HG03175 (cell line): ENCODE data around the gene KDM4B.
"Not testable (repeated sequence)": the region's sequence is repeated elsewhere in the genome, so short reads cannot be mapped to it uniquely, and the experiment has no call there.

ENCODE experiments used
- ATAC-seq: cut with Tn5 transposase; IDR thresholded peaks from one replicate; pipeline ENCODE4 v1.9.1; 2021; ENCODE audit warnings: mild to moderate bottlenecking, moderate library complexity; ENCODE audit not compliant: unreplicated experiment

Gene KDM4B

GRCh38 chr19:5160158-5160795, 191.4 kb downstream of the KDM4B start:
- ATAC-seq = not testable (repeated sequence)

- not testable (repeated sequence) for ATAC-seq
Observed at GRCh38 chr19:5164845-5165696, 196.2 kb downstream of the KDM4B start.

- no peak for ATAC-seq
Observed at GRCh38 chr19:5165697-5166019, 196.7 kb downstream of the KDM4B start.

- no peak for ATAC-seq
Observed at GRCh38 chr19:5166262-5166661, 197.3 kb downstream of the KDM4B start.

- no peak for ATAC-seq
Observed at GRCh38 chr19:5170329-5170745, 201.4 kb downstream of the KDM4B start.

- no peak for ATAC-seq
Observed at GRCh38 chr19:5171711-5172110, 202.8 kb downstream of the KDM4B start.

GRCh38 chr19:5172859-5173630, 204.1 kb downstream of the KDM4B start:
- no peak for ATAC-seq

GRCh38 chr19:5173993-5174392, 205.1 kb downstream of the KDM4B start:
- no peak for ATAC-seq

GRCh38 chr19:5177745-5178450, 209.0 kb downstream of the KDM4B start:
- no peak for ATAC-seq

- no peak for ATAC-seq
Observed at GRCh38 chr19:5178841-5179240, 209.9 kb downstream of the KDM4B start.

- no peak for ATAC-seq
Observed at GRCh38 chr19:5179256-5179655, 210.3 kb downstream of the KDM4B start.

- no peak for ATAC-seq
Observed at GRCh38 chr19:5181329-5181728, 212.4 kb downstream of the KDM4B start.

GRCh38 chr19:5182751-5183150, 213.8 kb downstream of the KDM4B start:
- ATAC-seq = no peak

- no peak for ATAC-seq
Observed at GRCh38 chr19:5183616-5184015, 214.7 kb downstream of the KDM4B start.

- no peak for ATAC-seq
Observed at GRCh38 chr19:5184930-5185329, 216.0 kb downstream of the KDM4B start.

GRCh38 chr19:5186293-5187050, 217.6 kb downstream of the KDM4B start:
- ATAC-seq = no peak

GRCh38 chr19:5188548-5189317, 219.8 kb downstream of the KDM4B start:
- ATAC-seq = no peak

- ATAC-seq = no peak
Observed at GRCh38 chr19:5189318-5189607, 220.3 kb downstream of the KDM4B start.

GRCh38 chr19:5191091-5191490, 222.2 kb downstream of the KDM4B start:
- no peak for ATAC-seq

GRCh38 chr19:5192568-5192967, 223.7 kb downstream of the KDM4B start:
- ATAC-seq = no peak
